Activated naive CD8-positive, alpha-beta T cell treated with anti-CD3 and anti-CD28 coated beads, Interleukin-2, amount 50 U/mL, for 24 hours (primary cell): Measurements from ENCODE around the gene LRRC18.

Experiments used
- ATAC-seq: fragments of 150-1000 bp; cut with Tn5 transposase; one replicate; pipeline ENCODE4 v1.10.0; 2021
- DNase-seq: peaks from one replicate; pipeline ENCODE4 v3.0.0; 2021
- H3K27ac Mint-ChIP-seq: one replicate; pipeline ENCODE4 v1.8.0; 2021; ENCODE audit warnings: mild to moderate bottlenecking, mixed read lengths
- H3K27me3 Mint-ChIP-seq: one replicate; pipeline ENCODE4 v1.8.0; 2021; ENCODE audit warnings: mixed read lengths
- H3K36me3 Mint-ChIP-seq: one replicate; pipeline ENCODE4 v1.8.0; 2021; ENCODE audit warnings: low read depth, mixed read lengths
- H3K4me1 Mint-ChIP-seq: one replicate; pipeline ENCODE4 v1.8.0; 2021; ENCODE audit warnings: mixed read lengths
- H3K4me3 Mint-ChIP-seq: one replicate; pipeline ENCODE4 v1.8.0; 2021; ENCODE audit warnings: mild to moderate bottlenecking, moderate library complexity, mixed read lengths
- H3K9me3 Mint-ChIP-seq: one replicate; pipeline ENCODE4 v1.8.0; 2021; ENCODE audit warnings: mixed read lengths

Gene LRRC18

DNA sequence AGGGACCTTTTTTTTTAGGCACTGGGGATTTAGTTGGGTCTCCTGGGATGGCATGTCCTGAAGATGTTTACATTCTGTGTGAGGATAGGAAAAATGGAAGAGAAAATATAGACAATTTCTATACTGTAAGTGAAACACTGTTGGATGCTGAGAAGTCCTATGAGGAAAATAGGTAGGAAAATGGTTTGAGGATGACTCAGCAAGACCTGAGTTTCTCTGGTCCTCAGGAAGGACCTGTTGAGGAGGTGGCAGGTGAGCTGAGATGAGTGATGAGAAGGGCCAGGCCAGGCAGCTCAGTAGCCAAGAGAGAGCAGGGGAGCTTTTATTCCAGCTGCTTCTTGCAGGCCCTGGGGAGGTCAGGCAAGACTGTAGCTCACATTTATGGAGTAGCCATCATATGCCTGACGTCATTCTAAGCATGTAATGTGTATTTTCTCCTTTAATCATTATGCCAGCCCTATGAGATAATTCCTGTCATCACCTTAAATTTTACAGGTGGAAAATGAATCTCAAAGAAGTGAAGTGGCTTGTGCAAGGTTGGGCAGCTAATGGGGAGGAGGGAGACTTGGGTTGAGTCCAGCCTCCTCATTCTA is 19.1 kb upstream of the LRRC18 start:
- H3K9me3 Mint-ChIP-seq: no peaks in the 10 kb centered on the region
- ATAC-seq (no peak), DNase-seq (no peak)
- H3K4me3 Mint-ChIP-seq: no peak overlapping the region
- no peaks in the 10 kb centered on the region for H3K27me3 Mint-ChIP-seq
- peak overlapping the region; percentile 4 for H3K27ac Mint-ChIP-seq
- H3K4me1 Mint-ChIP-seq: no peaks in the 10 kb centered on the region
- H3K36me3 Mint-ChIP-seq: no peaks in the 10 kb centered on the region

DNA sequence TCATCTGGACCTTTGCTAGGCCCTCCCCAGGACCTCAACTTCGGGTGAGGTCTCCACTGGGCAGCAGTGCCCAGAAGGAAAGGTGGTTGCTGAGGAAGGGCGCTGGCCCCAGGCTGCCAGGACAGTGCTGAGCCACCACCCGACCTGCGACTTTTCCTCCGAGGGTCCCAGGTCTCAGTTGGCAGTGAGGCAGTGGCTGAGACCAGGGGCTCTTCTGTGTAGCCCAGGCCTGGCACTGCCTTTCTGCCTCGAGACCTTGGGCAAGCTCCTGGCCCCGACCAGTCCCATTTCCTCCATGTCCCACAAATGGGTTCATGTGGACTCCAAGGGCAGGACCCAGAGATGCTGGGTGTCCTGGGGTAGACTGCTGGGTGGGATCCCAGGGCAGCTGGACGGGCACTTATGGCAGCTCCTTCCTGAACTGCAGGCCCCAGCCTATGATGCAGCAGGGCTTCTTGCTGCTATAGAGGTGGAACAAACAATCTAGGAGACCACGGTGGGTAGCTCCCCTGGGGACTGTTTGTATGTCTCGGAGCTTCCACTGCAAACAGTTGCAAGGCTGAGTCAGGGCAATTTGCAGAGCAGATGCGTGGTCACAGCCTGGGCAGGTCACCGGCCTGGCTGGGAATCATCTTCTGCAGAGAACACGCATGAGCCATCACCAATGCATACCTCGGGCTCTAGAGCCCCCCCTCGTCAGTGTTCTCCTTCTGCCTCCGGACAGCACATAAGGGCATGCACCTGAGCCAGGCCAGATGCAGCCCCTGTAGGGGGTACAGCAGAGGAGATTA is 17.9 kb upstream of the LRRC18 start:
- Mint-ChIP-seq H3K4me1 (no peaks in the 10 kb centered on the region), H3K4me3 (no peak overlapping the region), H3K27ac (no peak overlapping the region), H3K9me3 (no peaks in the 10 kb centered on the region), H3K27me3 (no peaks in the 10 kb centered on the region), H3K36me3 (no peaks in the 10 kb centered on the region)
- DNase-seq (no peak), ATAC-seq (no peak)

- DNase-seq: no peak
- H3K4me3 Mint-ChIP-seq: no peak overlapping the region
- H3K9me3 Mint-ChIP-seq: no peaks in the 10 kb centered on the region
- no peaks in the 10 kb centered on the region for H3K4me1 Mint-ChIP-seq
- no peak for ATAC-seq
- no peaks in the 10 kb centered on the region for H3K36me3 Mint-ChIP-seq
- no peaks in the 10 kb centered on the region for H3K27me3 Mint-ChIP-seq
- no peak overlapping the region for H3K27ac Mint-ChIP-seq
Observed at GRCh38 chr10:48951707-48952106, 12.1 kb upstream of the LRRC18 start.

DNA sequence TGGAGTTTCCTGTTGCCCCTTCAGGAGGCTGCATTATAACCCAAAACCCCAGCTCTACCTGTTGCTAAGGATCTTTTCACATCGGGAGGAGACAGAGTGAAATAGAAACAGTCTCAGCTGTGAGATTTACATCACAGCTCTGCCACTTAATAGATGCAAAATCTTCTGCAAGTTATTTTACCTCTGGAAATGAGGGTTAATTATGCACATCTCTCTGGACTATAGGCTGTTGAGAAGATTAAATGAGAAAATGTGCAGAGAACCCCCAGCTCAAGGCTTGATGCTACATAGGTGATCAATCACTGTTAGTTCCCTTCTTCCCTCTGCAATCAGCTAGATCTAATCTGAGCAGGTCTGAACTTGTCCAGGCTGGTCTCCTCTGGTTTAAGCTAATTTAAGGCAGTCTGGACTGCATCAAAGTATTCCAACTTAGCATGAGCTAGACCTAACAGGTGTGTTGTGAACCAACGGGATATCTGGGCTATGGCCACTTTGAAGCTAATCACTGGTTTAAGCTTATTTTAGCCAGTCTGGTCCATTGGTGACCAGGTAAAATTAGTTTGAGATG is 8.9 kb upstream of the LRRC18 start:
- H3K27ac Mint-ChIP-seq: no peak overlapping the region

GRCh38 chr10:48947690-48948469 is 8.2 kb upstream of the LRRC18 start:
- Mint-ChIP-seq H3K27me3 (no peaks in the 10 kb centered on the region), H3K4me1 (no peaks in the 10 kb centered on the region), H3K4me3 (no peak overlapping the region), H3K27ac (no peak overlapping the region), H3K9me3 (no peaks in the 10 kb centered on the region), H3K36me3 (no peaks in the 10 kb centered on the region)
- DNase-seq: no peak
- ATAC-seq: no peak

More for the DNA sequence above, 8.9 kb upstream of the LRRC18 start:
- no peak for DNase-seq
- Mint-ChIP-seq H3K9me3 (no peaks in the 10 kb centered on the region), H3K4me3 (no peak overlapping the region), H3K36me3 (no peaks in the 10 kb centered on the region), H3K4me1 (no peaks in the 10 kb centered on the region), H3K27me3 (no peaks in the 10 kb centered on the region)
- ATAC-seq: no peak

GRCh38 chr10:48946891-48947500 is 7.4 kb upstream of the LRRC18 start:
- H3K36me3 Mint-ChIP-seq: no peaks in the 10 kb centered on the region
- no peak overlapping the region for H3K4me3 Mint-ChIP-seq
- ATAC-seq: no peak

DNA sequence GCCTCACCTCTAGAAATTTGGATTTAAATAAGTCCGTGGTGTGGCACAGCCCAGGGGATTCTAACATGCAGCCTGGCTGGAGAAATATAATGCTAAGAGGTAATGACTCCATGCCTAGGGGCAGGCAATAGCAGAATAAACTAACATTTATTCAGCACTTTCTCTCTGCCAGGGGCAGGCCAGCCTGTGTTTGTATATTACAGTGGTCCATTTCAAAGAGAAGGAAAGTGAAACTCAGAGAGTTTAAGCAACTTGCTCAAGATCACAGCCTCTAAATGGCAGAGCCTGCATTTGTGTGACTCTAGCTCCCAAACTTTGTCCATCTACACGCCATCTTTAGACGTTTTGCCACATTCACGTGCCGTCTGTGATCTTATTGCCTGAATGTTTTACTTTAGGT is 6.7 kb upstream of the LRRC18 start:
- Mint-ChIP-seq H3K27me3 (no peaks in the 10 kb centered on the region), H3K4me1 (no peaks in the 10 kb centered on the region), H3K36me3 (no peaks in the 10 kb centered on the region), H3K27ac (no peak overlapping the region), H3K9me3 (no peaks in the 10 kb centered on the region), H3K4me3 (no peak overlapping the region)
- DNase-seq (no peak), ATAC-seq (no peak)

More at GRCh38 chr10:48946891-48947500, 7.4 kb upstream of the LRRC18 start:
- Mint-ChIP-seq H3K27ac (no peak overlapping the region), H3K4me1 (no peaks in the 10 kb centered on the region), H3K9me3 (no peaks in the 10 kb centered on the region), H3K27me3 (no peaks in the 10 kb centered on the region)
- no peak for DNase-seq

- no peaks in the 10 kb centered on the region for H3K9me3 Mint-ChIP-seq
- no peak overlapping the region for H3K27ac Mint-ChIP-seq
- no peaks in the 10 kb centered on the region for H3K4me1 Mint-ChIP-seq
- DNase-seq (no peak), ATAC-seq (no peak)
- no peaks in the 10 kb centered on the region for H3K36me3 Mint-ChIP-seq
- H3K27me3 Mint-ChIP-seq: no peaks in the 10 kb centered on the region
- H3K4me3 Mint-ChIP-seq: no peak overlapping the region
Observed at GRCh38 chr10:48945441-48946130, 5.9 kb upstream of the LRRC18 start.

DNA sequence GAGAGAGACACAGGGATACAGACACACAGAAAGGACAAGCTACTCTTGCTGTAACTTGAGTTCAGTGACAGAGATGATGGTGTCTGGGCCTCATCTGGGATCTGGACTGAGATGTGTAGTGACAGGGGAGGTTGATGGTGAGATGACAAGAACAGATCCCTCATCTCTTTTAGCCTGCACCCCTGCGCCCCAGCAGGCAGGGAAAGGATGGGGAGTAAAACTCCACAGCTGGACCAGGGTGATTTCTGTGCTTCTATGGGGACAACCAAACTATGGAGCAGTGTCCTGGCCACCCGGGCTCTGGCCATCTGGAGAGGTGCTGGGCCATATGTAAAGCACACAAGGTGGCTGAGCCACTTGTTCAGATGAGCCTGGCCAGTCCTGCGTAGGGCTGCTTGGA is 4.5 kb upstream of the LRRC18 start:
- Mint-ChIP-seq H3K9me3 (no peaks in the 10 kb centered on the region), H3K27ac (no peak overlapping the region), H3K36me3 (no peaks in the 10 kb centered on the region), H3K4me1 (no peaks in the 10 kb centered on the region), H3K27me3 (no peaks in the 10 kb centered on the region), H3K4me3 (no peak overlapping the region)
- DNase-seq: no peak
- no peak for ATAC-seq

GRCh38 chr10:48943096-48943495 is 3.5 kb upstream of the LRRC18 start:
- ATAC-seq (no peak), DNase-seq (no peak)
- Mint-ChIP-seq H3K27ac (no peak overlapping the region), H3K4me3 (no peak overlapping the region), H3K4me1 (no peaks in the 10 kb centered on the region), H3K27me3 (no peaks in the 10 kb centered on the region), H3K9me3 (no peaks in the 10 kb centered on the region), H3K36me3 (no peaks in the 10 kb centered on the region)

DNA sequence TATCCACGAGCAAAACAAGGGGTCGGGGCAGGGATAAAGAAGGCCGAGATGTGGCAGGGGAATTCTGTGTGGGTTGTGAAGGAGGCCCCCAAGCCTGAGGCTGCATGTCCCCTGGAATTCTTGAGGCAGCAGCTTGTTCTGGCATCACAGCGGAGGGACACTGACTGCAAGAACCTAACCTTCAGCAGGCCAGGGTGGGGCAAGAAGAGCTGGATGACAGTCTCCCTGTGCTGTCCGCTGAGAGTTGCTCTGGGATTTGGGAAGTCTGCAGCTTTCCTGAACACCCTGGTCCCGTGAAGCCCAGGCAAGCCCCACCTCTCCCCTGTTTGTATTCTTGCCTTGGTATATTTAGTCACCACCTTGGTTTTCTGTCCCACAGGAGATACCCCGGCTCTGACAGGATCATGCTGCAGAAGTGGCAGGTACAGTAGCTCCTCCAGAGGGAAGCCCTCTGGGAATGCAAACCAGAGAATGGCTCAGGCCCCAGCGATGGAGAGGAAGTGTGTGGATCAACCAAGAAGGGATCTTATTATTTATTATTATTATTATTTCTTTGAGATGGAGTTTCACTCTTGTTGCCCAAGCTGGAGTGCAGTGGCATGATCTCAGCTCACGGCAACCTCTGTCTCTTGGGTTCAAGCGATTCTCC is 1.9 kb upstream of the LRRC18 start:
- Mint-ChIP-seq H3K9me3 (no peaks in the 10 kb centered on the region), H3K36me3 (no peaks in the 10 kb centered on the region), H3K27ac (no peak overlapping the region), H3K4me1 (no peaks in the 10 kb centered on the region), H3K27me3 (no peaks in the 10 kb centered on the region), H3K4me3 (no peak overlapping the region)
- ATAC-seq (no peak), DNase-seq (no peak)

- ATAC-seq (no peak), DNase-seq (no peak)
- Mint-ChIP-seq H3K4me1 (no peaks in the 10 kb centered on the region), H3K9me3 (no peaks in the 10 kb centered on the region), H3K36me3 (no peaks in the 10 kb centered on the region), H3K4me3 (no peak overlapping the region), H3K27ac (no peak overlapping the region), H3K27me3 (no peaks in the 10 kb centered on the region)
Observed at GRCh38 chr10:48940958-48941357, 1.3 kb upstream of the LRRC18 start.

DNA sequence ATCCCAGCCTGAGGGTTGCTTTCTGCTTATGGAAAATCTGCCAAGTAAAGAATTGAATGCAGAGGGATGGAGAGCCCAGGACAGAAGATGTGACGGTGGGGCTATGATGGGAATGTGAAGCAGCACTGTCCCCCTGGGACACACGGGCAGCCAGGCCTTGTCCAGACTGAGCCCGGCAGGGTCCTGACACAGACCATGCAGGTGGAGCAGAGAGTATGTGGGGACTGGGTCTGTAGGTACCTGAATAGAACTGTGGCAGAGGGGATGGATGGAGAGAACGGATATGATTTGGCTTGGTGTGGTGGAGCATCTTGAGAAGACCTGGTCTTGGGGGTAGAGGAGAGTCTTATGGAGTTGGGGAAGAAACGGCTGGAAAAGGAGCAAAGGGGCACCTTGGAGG is 732 bp upstream of the LRRC18 start:
- Mint-ChIP-seq H3K36me3 (no peaks in the 10 kb centered on the region), H3K27me3 (no peaks in the 10 kb centered on the region), H3K9me3 (no peaks in the 10 kb centered on the region), H3K4me3 (no peak overlapping the region), H3K27ac (no peak overlapping the region), H3K4me1 (no peaks in the 10 kb centered on the region)
- ATAC-seq: no peak
- no peak for DNase-seq
